HuH-7.5 (cell line): ENCODE measurements around the gene ASCC2.

ENCODE experiments used
- DNase-seq: peaks from one replicate; pipeline ENCODE4 v3.0.0; 2011; ENCODE audit warnings: low spot score

ASCC2 gene

GRCh38 chr22:29786031-29786430, 52.0 kb downstream of the ASCC2 start:
- no peak for DNase-seq

GRCh38 chr22:29784451-29785361, 53.4 kb downstream of the ASCC2 start:
- no peak for DNase-seq

GRCh38 chr22:29782061-29782845, 55.8 kb downstream of the ASCC2 start:
- DNase-seq: no peak

GRCh38 chr22:29780748-29781676, 57.1 kb downstream of the ASCC2 start:
- no peak for DNase-seq

GRCh38 chr22:29780220-29780619, 57.9 kb downstream of the ASCC2 start:
- no peak for DNase-seq

GRCh38 chr22:29773233-29773632, 64.8 kb downstream of the ASCC2 start:
- no peak for DNase-seq

GRCh38 chr22:29772170-29772641, 65.9 kb downstream of the ASCC2 start:
- no peak for DNase-seq

- DNase-seq: no peak
Measured at GRCh38 chr22:29769723-29770321, 68.3 kb downstream of the ASCC2 start.

GRCh38 chr22:29768052-29768693, 69.9 kb downstream of the ASCC2 start:
- no peak for DNase-seq

GRCh38 chr22:29767171-29768051, 70.7 kb downstream of the ASCC2 start, which contains the start of gene UQCR10:
Gene UQCR10 (plus strand): TSS chr22:29767369. CDS start chr22:29767399, 30 bp downstream.
- DNase-seq: peak; percentile 83

- peak; percentile 93 for DNase-seq
Measured at GRCh38 chr22:29766632-29767170, 71.4 kb downstream of the ASCC2 start, which contains the start of gene ZMAT5. Gene ZMAT5 (minus strand): TSS chr22:29767007. CDS start chr22:29748544, 18,463 bp downstream.

GRCh38 chr22:29765905-29766631, 72.0 kb downstream of the ASCC2 start:
- peak; percentile 47 for DNase-seq

- DNase-seq: no peak
Measured at GRCh38 chr22:29762263-29762662, 75.8 kb downstream of the ASCC2 start.

GRCh38 chr22:29758959-29759358, 79.1 kb downstream of the ASCC2 start:
- DNase-seq: no peak

- no peak for DNase-seq
Measured at GRCh38 chr22:29758068-29758622, 79.9 kb downstream of the ASCC2 start.

GRCh38 chr22:29757096-29757495, 81.0 kb downstream of the ASCC2 start:
- DNase-seq: no peak

- no peak for DNase-seq
Measured at GRCh38 chr22:29756341-29756740, 81.7 kb downstream of the ASCC2 start.

- DNase-seq: no peak
Measured at GRCh38 chr22:29755889-29756288, 82.2 kb downstream of the ASCC2 start.
